HFFc6 (cell line): ENCODE measurements around the gene ZFYVE28. TPM values are rescaled to one million over a fixed set of nuclear protein-coding genes. Genes with fewer than 3 reads are reported as not detected.

Experiments
- DNase-seq: peaks from one replicate; pipeline ENCODE4 v3.0.0-alpha.2; 2018
- H3K27ac Mint-ChIP-seq: 2 replicates; pipeline ENCODE4 v1.8.0; 2020; ENCODE audit warnings: mild to moderate bottlenecking, mixed read lengths
- H3K27me3 Mint-ChIP-seq: 2 replicates; pipeline ENCODE4 v1.8.0; 2021; ENCODE audit warnings: mild to moderate bottlenecking, moderate library complexity, mixed read lengths; ENCODE audit not compliant: insufficient read depth
- H3K36me3 Mint-ChIP-seq: 2 replicates; pipeline ENCODE4 v1.8.0; 2021; ENCODE audit warnings: low read depth, mixed read lengths
- H3K4me1 Mint-ChIP-seq: 2 replicates; pipeline ENCODE4 v1.8.0; 2020; ENCODE audit warnings: low read depth, mixed read lengths
- H3K4me3 Mint-ChIP-seq: 2 replicates; pipeline ENCODE4 v1.8.0; 2020; ENCODE audit warnings: mild to moderate bottlenecking, moderate library complexity, mixed read lengths
- H3K9me3 Mint-ChIP-seq: 2 replicates; pipeline ENCODE4 v1.8.0; 2020; ENCODE audit warnings: mild to moderate bottlenecking, mixed read lengths
- CTCF ChIP-seq: fragments of 200-600 bp; sonication (generic); IDR thresholded peaks from 2 replicates; pipeline ENCODE4 v1.5.0; 2021; ENCODE audit warnings: antibody characterized with exemption, mild to moderate bottlenecking
- total RNA-seq, 6 experiments: library from RNA; stranded (reverse); fragmentation: NEBNext Ultra II Directional; extraction: Animal tissue kit (Norgen Biotek cat#: 25700); gene quantifications; 2 replicates in 1 of 6; 3 replicates in 5 of 6; pipeline ENCODE4 v1.2.3, GENCODE V29; 2021

The ZFYVE28 gene
- total RNA-seq, 6 experiments from 2014 or later, result 1.8 to 5.4 (median 2.2) TPM

GRCh38 chr4:2412534-2412884 is 5.9 kb downstream of the ZFYVE28 start:
- TF ChIP-seq CTCF, result no peak
- peak overlapping the region; percentile 97 for H3K27ac Mint-ChIP-seq
- no peak for DNase-seq
- no peaks in the 10 kb centered on the region for H3K36me3 Mint-ChIP-seq
- no peaks in the 10 kb centered on the region for H3K9me3 Mint-ChIP-seq
- H3K4me1 Mint-ChIP-seq, result peaks cover 27% of the 10 kb centered on the region
- peaks cover 17% of the 10 kb centered on the region for H3K27me3 Mint-ChIP-seq
- H3K4me3 Mint-ChIP-seq, result peak overlapping the region; percentile 86

GRCh38 chr4:2411786-2412510 is 6.5 kb downstream of the ZFYVE28 start:
- peak overlapping the region; percentile 97 for H3K27ac Mint-ChIP-seq
- no peaks in the 10 kb centered on the region for H3K9me3 Mint-ChIP-seq
- peak overlapping the region; percentile 86 for H3K4me3 Mint-ChIP-seq
- no peak for TF ChIP-seq CTCF
- DNase-seq, result no peak
- H3K27me3 Mint-ChIP-seq, result peaks cover 19% of the 10 kb centered on the region
- no peaks in the 10 kb centered on the region for H3K36me3 Mint-ChIP-seq
- H3K4me1 Mint-ChIP-seq, result peaks cover 27% of the 10 kb centered on the region

- Mint-ChIP-seq H3K27ac (no peak overlapping the region), H3K4me3 (no peak overlapping the region), H3K36me3 (no peaks in the 10 kb centered on the region), H3K27me3 (peaks cover 15% of the 10 kb centered on the region), H3K9me3 (no peaks in the 10 kb centered on the region), H3K4me1 (peaks cover 24% of the 10 kb centered on the region)
- TF ChIP-seq CTCF, result no peak
- no peak for DNase-seq
These were observed 9.1 kb downstream of the ZFYVE28 start for GRCh38 chr4:2409381-2409783.

GRCh38 chr4:2408976-2409375 is 9.5 kb downstream of the ZFYVE28 start:
- no peak for DNase-seq
- H3K4me3 Mint-ChIP-seq, result no peak overlapping the region
- H3K9me3 Mint-ChIP-seq, result no peaks in the 10 kb centered on the region
- H3K27me3 Mint-ChIP-seq, result peaks cover 17% of the 10 kb centered on the region
- no peak overlapping the region for H3K27ac Mint-ChIP-seq
- no peak for TF ChIP-seq CTCF
- H3K36me3 Mint-ChIP-seq, result no peaks in the 10 kb centered on the region
- peaks cover 20% of the 10 kb centered on the region for H3K4me1 Mint-ChIP-seq

- peaks cover 17% of the 10 kb centered on the region for H3K27me3 Mint-ChIP-seq
- TF ChIP-seq CTCF, result no peak
- no peak overlapping the region for H3K27ac Mint-ChIP-seq
- no peaks in the 10 kb centered on the region for H3K9me3 Mint-ChIP-seq
- no peak for DNase-seq
- H3K4me3 Mint-ChIP-seq, result no peak overlapping the region
- peaks cover 15% of the 10 kb centered on the region for H3K4me1 Mint-ChIP-seq
- H3K36me3 Mint-ChIP-seq, result no peaks in the 10 kb centered on the region
These were observed 10.0 kb downstream of the ZFYVE28 start for GRCh38 chr4:2408401-2408958.
